SU-DHL-6 (cell line): ENCODE results near the gene TAS2R10.

ENCODE experiments used
- H2AFZ ChIP-seq: fragments of 200-600 bp; sonication (generic); 2 replicates; pipeline ENCODE4 v1.6.1; 2014; ENCODE audit warnings: low read depth, mild to moderate bottlenecking, moderate library complexity, mixed read lengths, antibody characterized with exemption, low read length; ENCODE audit not compliant: severe bottlenecking
- H3F3A ChIP-seq: fragments of 200-600 bp; shearing (Covaris generic); 2 replicates; pipeline ENCODE4 v1.6.0; 2016; ENCODE audit warnings: antibody characterized with exemption, mild to moderate bottlenecking; ENCODE audit not compliant: insufficient read depth
- H3K27ac ChIP-seq: fragments of 200-600 bp; sonication (generic); 2 replicates; pipeline ENCODE4 v1.5.1; 2016; ENCODE audit warnings: low read depth, mild to moderate bottlenecking, low read length, moderate library complexity, mixed read lengths
- H3K27me3 ChIP-seq: fragments of 200-600 bp; sonication (generic), shearing (Covaris generic); 2 replicates; pipeline ENCODE4 v1.6.0; 2014; ENCODE audit warnings: mild to moderate bottlenecking, low read length
- H3K36me3 ChIP-seq: fragments of 200-600 bp; sonication (generic); 2 replicates; pipeline ENCODE4 v1.6.1; 2014; ENCODE audit warnings: mild to moderate bottlenecking, low read length, mixed read lengths
- H3K4me2 ChIP-seq: fragments of 300-600, 200-600 bp; shearing (Covaris generic), sonication (generic); 2 replicates; pipeline ENCODE4 v1.6.0; 2014; ENCODE audit warnings: low read length, low read depth, mild to moderate bottlenecking; ENCODE audit not compliant: poor library complexity, severe bottlenecking
- H3K4me3 ChIP-seq: fragments of 200-600 bp; sonication (generic); 2 replicates; pipeline ENCODE4 v1.5.1; 2014; ENCODE audit warnings: antibody characterized with exemption, low read length, mild to moderate bottlenecking, mixed read lengths; ENCODE audit not compliant: insufficient read depth, poor library complexity, severe bottlenecking
- H3K79me2 ChIP-seq: fragments of 200-600 bp; sonication (generic); 2 replicates; pipeline ENCODE4 v1.6.1; 2014; ENCODE audit warnings: mild to moderate bottlenecking, low read length, moderate library complexity; ENCODE audit not compliant: insufficient read depth
- H3K9ac ChIP-seq: fragments of 200-600 bp; sonication (generic); 2 replicates; pipeline ENCODE4 v1.7.0; 2014; ENCODE audit warnings: mild to moderate bottlenecking, low read length
- H3K9me2 ChIP-seq: fragments of 200-600 bp; sonication (generic); replicated peaks from 2 replicates; pipeline ENCODE4 v1.6.1; 2014; ENCODE audit warnings: low read length; ENCODE audit not compliant: insufficient read depth
- H3K9me3 ChIP-seq: fragments of 200-600 bp; sonication (generic); 2 replicates; pipeline ENCODE4 v1.6.1; 2014; ENCODE audit warnings: low read length, mixed read lengths; ENCODE audit not compliant: insufficient read depth
- H4K20me1 ChIP-seq: fragments of 200-600 bp; sonication (generic); 2 replicates; pipeline ENCODE4 v1.6.1; 2014; ENCODE audit warnings: low read depth, mild to moderate bottlenecking, antibody characterized with exemption, low read length, moderate library complexity, mixed read lengths
- CTCF ChIP-seq: fragments of 200-600 bp; sonication (generic); IDR thresholded peaks from one replicate; pipeline ENCODE4 v1.5.1; 2017; ENCODE audit warnings: antibody characterized with exemption, mild to moderate bottlenecking, low read length, moderate library complexity; ENCODE audit not compliant: insufficient read depth, poor library complexity, severe bottlenecking
- EZH2phosphoT487 ChIP-seq: fragments of 200-600 bp; sonication (generic), shearing (Covaris generic); conservative IDR thresholded peaks from 2 replicates; pipeline ENCODE4 v1.6.1; 2018; ENCODE audit warnings: mild to moderate bottlenecking, antibody characterized with exemption, low read length, moderate library complexity, mixed read lengths

The TAS2R10 gene

GRCh38 chr12:10853776-10854175 is 27.6 kb upstream of the TAS2R10 start:
- Histone ChIP-seq H3K9me3 (no peaks in the 10 kb centered on the region), H3K79me2 (no peaks in the 10 kb centered on the region), H3K27me3 (no peaks in the 10 kb centered on the region), H2AFZ (no peak overlapping the region), H3K36me3 (no peaks in the 10 kb centered on the region), H3K4me3 (no peak overlapping the region), H3K27ac (no peak overlapping the region), H3K4me2 (no peak overlapping the region), H4K20me1 (no peaks in the 10 kb centered on the region), H3K9ac (no peak overlapping the region), H3K9me2 (no peaks in the 10 kb centered on the region), H3F3A (no peaks in the 10 kb centered on the region)
- no peak for TF ChIP-seq CTCF
- no peak for TF ChIP-seq EZH2phosphoT487

DNA sequence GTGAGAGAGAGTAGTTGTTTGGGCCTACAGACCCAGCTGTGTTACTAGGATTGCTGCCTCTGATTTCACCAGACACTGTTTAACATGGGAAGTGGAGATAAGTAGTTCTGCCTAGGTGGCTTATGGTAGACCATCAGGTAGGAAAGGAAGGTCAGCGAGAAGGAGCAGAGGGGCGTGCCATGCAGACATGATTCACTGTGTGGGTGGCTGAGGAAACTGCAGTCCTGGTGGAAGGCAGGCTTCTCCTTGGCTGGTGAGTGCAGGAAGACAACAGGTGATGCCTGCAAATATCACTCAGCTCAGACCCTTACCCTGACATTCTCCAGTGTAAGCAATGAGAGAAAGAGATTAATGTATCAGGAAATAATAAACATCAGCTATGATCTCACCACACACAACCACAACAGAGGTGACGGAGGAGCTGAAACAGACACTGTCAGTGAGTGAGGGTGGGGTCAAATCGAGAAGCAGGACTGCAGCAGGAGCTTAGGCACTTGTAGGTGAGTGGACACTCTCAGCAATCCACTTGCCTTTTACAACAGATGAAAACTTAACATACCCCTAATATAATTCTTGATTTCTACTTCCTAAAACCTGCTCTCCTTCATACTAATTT is 25.2 kb upstream of the TAS2R10 start:
- no peak for TF ChIP-seq CTCF
- no peak for TF ChIP-seq EZH2phosphoT487
- H3K4me3 ChIP-seq = no peak overlapping the region

DNA sequence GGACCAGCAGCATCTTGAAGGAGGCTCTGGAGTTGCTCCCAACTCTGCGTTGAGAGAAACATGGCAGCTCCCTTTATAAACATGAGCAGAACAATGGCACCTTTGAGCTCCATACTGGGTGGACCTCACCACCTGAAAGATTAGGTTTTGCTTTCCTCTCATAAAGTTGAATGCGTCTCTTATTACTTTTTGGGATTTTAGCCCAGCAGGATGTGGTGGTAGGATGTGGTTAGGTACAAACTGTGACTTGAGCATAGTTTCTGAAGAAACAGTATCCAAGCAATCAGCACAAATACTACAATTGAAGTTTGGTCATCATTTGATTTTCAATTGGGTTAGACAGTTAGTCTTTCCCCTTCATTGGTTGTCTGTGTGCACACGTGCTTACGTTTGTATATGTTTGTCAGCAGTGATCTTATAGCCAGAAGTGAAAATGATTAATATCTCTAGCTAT is 23.3 kb upstream of the TAS2R10 start, which contains the start of gene PRR4:
TSS of gene PRR4 (minus strand) at position 51 of the 454 bp plus-strand sequence. CDS start at position 13, 38 bp downstream.
- H4K20me1 ChIP-seq = no peaks in the 10 kb centered on the region
- no peaks in the 10 kb centered on the region for H3K9me2 ChIP-seq
- no peaks in the 10 kb centered on the region for H3K36me3 ChIP-seq
- TF ChIP-seq EZH2phosphoT487 = no peak
- TF ChIP-seq CTCF = no peak
- H2AFZ ChIP-seq = no peak within 1 kb of the TSS
- H3K9me3 ChIP-seq = no peaks in the 10 kb centered on the region
- H3K27me3 ChIP-seq = no peaks in the 10 kb centered on the region
- H3K27ac ChIP-seq = no peak within 1 kb of the TSS
- no peak within 1 kb of the TSS for H3K9ac ChIP-seq
- no peak within 1 kb of the TSS for H3K4me2 ChIP-seq
- H3F3A ChIP-seq = no peaks in the 10 kb centered on the region
- no peak within 1 kb of the TSS for H3K4me3 ChIP-seq
- H3K79me2 ChIP-seq = no peaks in the 10 kb centered on the region

More for the DNA sequence above, 25.2 kb upstream of the TAS2R10 start:
- H3K36me3 ChIP-seq = no peaks in the 10 kb centered on the region
- no peaks in the 10 kb centered on the region for H3K9me3 ChIP-seq
- no peaks in the 10 kb centered on the region for H3F3A ChIP-seq
- no peak overlapping the region for H3K27ac ChIP-seq
- no peak overlapping the region for H2AFZ ChIP-seq
- no peak overlapping the region for H3K4me2 ChIP-seq
- no peaks in the 10 kb centered on the region for H3K79me2 ChIP-seq
- H3K9ac ChIP-seq = no peak overlapping the region
- H3K9me2 ChIP-seq = no peaks in the 10 kb centered on the region
- H3K27me3 ChIP-seq = no peaks in the 10 kb centered on the region
- no peaks in the 10 kb centered on the region for H4K20me1 ChIP-seq
